Measurements from ENCODE around the gene CARS1. TPM values are rescaled to one million over a fixed set of nuclear protein-coding genes. Genes with fewer than 3 reads are reported as not detected.

The CARS1 gene
- total and polyA plus RNA-seq, 2 donors (not counting 1 experiment from before 2014, with no cell fraction given), result 31.3 to 49.5 TPM

- H3K4me3 Mint-ChIP-seq, result peak overlapping the region; percentile 29
- H3K9me3 Mint-ChIP-seq (ENCODE audit: insufficient read depth), result no peaks in the 10 kb centered on the region
- Histone ChIP-seq H3K27ac (ENCODE audit: low read length in 2 of 2) (no peak overlapping the region), H2AFZ (ENCODE audit: insufficient read depth, low read depth, low read length, poor library complexity, severe bottlenecking) (no peak overlapping the region), H4K20me1 (ENCODE audit: control insufficient read depth, insufficient read depth, low read length, poor library complexity, severe bottlenecking) (peaks cover 12% of the 10 kb centered on the region), H3K4me2 (replicated peaks; ENCODE audit: low read depth, low read length, poor library complexity, severe bottlenecking) (peak overlapping the region; percentile 5), H3K9me3 (ENCODE audit: control extremely low read depth in 1 of 3, control insufficient read depth in 2 of 3, insufficient read depth in 1 of 3, low read length in 2 of 3) (no peaks in the 10 kb centered on the region), H3K36me3 (replicated peaks in 1 of 2; ENCODE audit: control extremely low read depth in 1 of 2, control insufficient read depth in 1 of 2, extremely low read depth in 1 of 2, insufficient read depth in 2 of 2, low read length in 1 of 2) (peaks cover 2 to 52% of the 10 kb centered on the region in 2 experiments), H3K9ac (ENCODE audit: low read length) (no peak overlapping the region), H3K27me3 (replicated peaks in 1 of 4; ENCODE audit: control extremely low read depth in 1 of 4, control insufficient read depth in 3 of 4, insufficient read depth in 4 of 4, low read length in 3 of 4) (no peaks in the 10 kb centered on the region), H3K79me2 (ENCODE audit: control insufficient read depth, insufficient read depth, low read length) (peaks cover 7% of the 10 kb centered on the region), H3K4me1 (ENCODE audit: control insufficient read depth in 2 of 2, insufficient read depth in 2 of 2, low read length in 2 of 2) (peaks cover 17 to 24% of the 10 kb centered on the region in 2 donors), H3K4me3 (ENCODE audit: control extremely low read depth in 1 of 5, extremely low read depth in 1 of 5, insufficient read depth in 1 of 5, low read depth in 2 of 5, low read length in 4 of 5) (no peak overlapping the region)
- no peak for TF ChIP-seq EZH2 (IDR thresholded peaks at IDR 0.05; ENCODE audit: borderline replicate concordance, insufficient read depth, low read depth, low read length, poor library complexity, severe bottlenecking)
- ChIA-PET POLR2A (no interaction called here), CTCF (no interaction called here)
- ATAC-seq (ENCODE audit: low read depth) (no peak), DNase-seq (no peak)
- no peaks in the 10 kb centered on the region for H3K27me3 Mint-ChIP-seq
- no peak overlapping the region for H3K27ac Mint-ChIP-seq
- 89% methylated on average over 13 of the region's 18 CpGs for WGBS (ENCODE audit: insufficient coverage)
- peaks cover 31% of the 10 kb centered on the region for H3K4me1 Mint-ChIP-seq
- intact Hi-C loops (cut with micrococcal nuclease), result no loop called here
These were observed 26.7 kb downstream of the CARS1 start for GRCh38 chr11:3030289-3031070.

GRCh38 chr11:3028813-3029212, 28.4 kb downstream of the CARS1 start:
- ATAC-seq (ENCODE audit: low read depth) (no peak), DNase-seq (no peak)
- 100% methylated on average over 4 of the region's 9 CpGs for WGBS (ENCODE audit: insufficient coverage)
- no peaks in the 10 kb centered on the region for H3K27me3 Mint-ChIP-seq
- intact Hi-C loops (cut with micrococcal nuclease), result no loop called here
- Histone ChIP-seq H3K9ac (ENCODE audit: low read length) (no peak overlapping the region), H3K79me2 (ENCODE audit: control insufficient read depth, insufficient read depth, low read length) (peaks cover 7% of the 10 kb centered on the region), H3K36me3 (replicated peaks in 1 of 2; ENCODE audit: control extremely low read depth in 1 of 2, control insufficient read depth in 1 of 2, extremely low read depth in 1 of 2, insufficient read depth in 2 of 2, low read length in 1 of 2) (peaks cover 2 to 57% of the 10 kb centered on the region in 2 experiments), H3K4me1 (ENCODE audit: control insufficient read depth in 2 of 2, insufficient read depth in 2 of 2, low read length in 2 of 2) (peaks cover 9 to 15% of the 10 kb centered on the region in 2 donors), H3K9me3 (ENCODE audit: control extremely low read depth in 1 of 3, control insufficient read depth in 2 of 3, insufficient read depth in 1 of 3, low read length in 2 of 3) (no peaks in the 10 kb centered on the region), H2AFZ (ENCODE audit: insufficient read depth, low read depth, low read length, poor library complexity, severe bottlenecking) (no peak overlapping the region), H3K27me3 (replicated peaks in 1 of 4; ENCODE audit: control extremely low read depth in 1 of 4, control insufficient read depth in 3 of 4, insufficient read depth in 4 of 4, low read length in 3 of 4) (no peaks in the 10 kb centered on the region), H4K20me1 (ENCODE audit: control insufficient read depth, insufficient read depth, low read length, poor library complexity, severe bottlenecking) (peaks cover 12% of the 10 kb centered on the region), H3K27ac (ENCODE audit: low read length in 2 of 2) (no peak overlapping the region), H3K4me2 (replicated peaks; ENCODE audit: low read depth, low read length, poor library complexity, severe bottlenecking) (no peak overlapping the region), H3K4me3 (ENCODE audit: control extremely low read depth in 1 of 5, extremely low read depth in 1 of 5, insufficient read depth in 1 of 5, low read depth in 2 of 5, low read length in 4 of 5) (no peak overlapping the region)
- peaks cover 23% of the 10 kb centered on the region for H3K4me1 Mint-ChIP-seq
- ChIA-PET POLR2A (no interaction called here), CTCF (no interaction called here)
- no peak for TF ChIP-seq CTCF (IDR thresholded peaks at IDR 0.05)
- no peak for TF ChIP-seq EZH2 (IDR thresholded peaks at IDR 0.05; ENCODE audit: borderline replicate concordance, insufficient read depth, low read depth, low read length, poor library complexity, severe bottlenecking)
- H3K4me3 Mint-ChIP-seq, result no peak overlapping the region
- no peak overlapping the region for H3K27ac Mint-ChIP-seq
- no peaks in the 10 kb centered on the region for H3K9me3 Mint-ChIP-seq (ENCODE audit: insufficient read depth)

Data from B cell (primary cell).